HEK293T (cell line): ENCODE results near the gene OR10V1.

Source experiments
- ARNT ChIP-seq: fragments of 450-650 bp; IDR thresholded peaks from 2 replicates; pipeline ENCODE4 v1.6.1; 2017; ENCODE audit warnings: mild to moderate bottlenecking
- BHLHE40 ChIP-seq: fragments of 450-650 bp; IDR thresholded peaks from 2 replicates; pipeline ENCODE4 v1.6.1; 2016; ENCODE audit warnings: mild to moderate bottlenecking, moderate library complexity, borderline replicate concordance
- CTBP1 ChIP-seq: fragments of 450-650 bp; IDR thresholded peaks from 2 replicates; pipeline ENCODE4 v1.6.1; 2016; ENCODE audit warnings: borderline replicate concordance
- ELF4 ChIP-seq: fragments of 450-650 bp; IDR thresholded peaks from 2 replicates; pipeline ENCODE4 v1.6.1; 2017; ENCODE audit warnings: antibody characterized with exemption
- FOXK2 ChIP-seq: fragments of 450-650 bp; IDR thresholded peaks from 2 replicates; pipeline ENCODE4 v1.6.1; 2016; ENCODE audit warnings: mild to moderate bottlenecking
- FOXM1 ChIP-seq: fragments of 450-650 bp; IDR thresholded peaks from 2 replicates; pipeline ENCODE4 v1.6.1; 2017; ENCODE audit warnings: mild to moderate bottlenecking, borderline replicate concordance
- HDGF ChIP-seq: fragments of 450-650 bp; IDR thresholded peaks from 2 replicates; pipeline ENCODE4 v1.6.1; 2017; ENCODE audit warnings: antibody characterized with exemption, borderline replicate concordance
- L3MBTL2 ChIP-seq: fragments of 450-650 bp; conservative IDR thresholded peaks from 2 replicates; pipeline ENCODE4 v1.6.1; 2016; ENCODE audit warnings: mild to moderate bottlenecking
- LEF1 ChIP-seq: fragments of 450-650 bp; IDR thresholded peaks from 2 replicates; pipeline ENCODE4 v1.6.1; 2017; ENCODE audit warnings: mild to moderate bottlenecking, borderline replicate concordance
- NFRKB ChIP-seq: fragments of 450-650 bp; IDR thresholded peaks from 2 replicates; pipeline ENCODE4 v1.6.1; 2016; ENCODE audit warnings: mild to moderate bottlenecking, moderate library complexity
- SP1 ChIP-seq: fragments of 450-650 bp; IDR thresholded peaks from 2 replicates; pipeline ENCODE4 v1.6.1; 2017
- TARDBP ChIP-seq: fragments of 450-650 bp; IDR thresholded peaks from 2 replicates; pipeline ENCODE4 v1.6.1; 2016
- ZNF384 ChIP-seq: fragments of 450-650 bp; IDR thresholded peaks from 2 replicates; pipeline ENCODE4 v1.6.1; 2016
- TF ChIP-seq, protein P1 (sequence below): fragments of 450-650 bp; IDR thresholded peaks from 2 replicates; pipeline ENCODE4 v1.6.1; 2016

DNA sequence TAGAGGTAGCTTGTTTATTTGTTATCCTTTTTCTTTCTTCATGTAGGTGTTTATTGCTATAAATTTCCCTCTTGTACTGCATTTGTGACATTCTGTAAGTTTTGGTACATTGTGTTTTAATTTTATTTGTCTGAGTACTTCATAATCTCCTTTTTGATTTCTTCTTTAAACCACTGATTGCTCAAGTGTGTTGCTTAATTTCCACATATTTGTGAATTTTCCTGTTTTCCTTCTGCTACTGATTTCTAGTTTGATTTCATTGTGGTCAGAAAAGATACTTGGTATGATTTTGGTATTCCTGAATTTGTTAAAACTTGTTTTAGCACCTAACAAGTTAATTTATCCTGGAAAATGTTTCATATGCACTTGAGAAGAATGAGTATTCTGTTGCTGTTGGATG is 15.1 kb downstream of the OR10V1 start:
- no peak for TF ChIP-seq CTBP1
- TF ChIP-seq ZNF384, result no peak
- no peak for TF ChIP-seq LEF1
- TF ChIP-seq, protein P1, sequence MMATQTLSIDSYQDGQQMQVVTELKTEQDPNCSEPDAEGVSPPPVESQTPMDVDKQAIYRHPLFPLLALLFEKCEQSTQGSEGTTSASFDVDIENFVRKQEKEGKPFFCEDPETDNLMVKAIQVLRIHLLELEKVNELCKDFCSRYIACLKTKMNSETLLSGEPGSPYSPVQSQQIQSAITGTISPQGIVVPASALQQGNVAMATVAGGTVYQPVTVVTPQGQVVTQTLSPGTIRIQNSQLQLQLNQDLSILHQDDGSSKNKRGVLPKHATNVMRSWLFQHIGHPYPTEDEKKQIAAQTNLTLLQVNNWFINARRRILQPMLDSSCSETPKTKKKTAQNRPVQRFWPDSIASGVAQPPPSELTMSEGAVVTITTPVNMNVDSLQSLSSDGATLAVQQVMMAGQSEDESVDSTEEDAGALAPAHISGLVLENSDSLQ, result no peak
- TF ChIP-seq SP1, result no peak
- no peak for TF ChIP-seq NFRKB
- TF ChIP-seq HDGF, result no peak
- TF ChIP-seq FOXM1, result no peak
- TF ChIP-seq ELF4, result no peak
- no peak for TF ChIP-seq BHLHE40
- no peak for TF ChIP-seq ARNT
- TF ChIP-seq FOXK2, result no peak
- TF ChIP-seq L3MBTL2, result no peak
- TF ChIP-seq TARDBP, result no peak
